Measurements from ENCODE around the gene COL7A1. TPM values are rescaled to one million over a fixed set of nuclear protein-coding genes. Genes with fewer than 3 reads are reported as not detected.
"Not testable (repeated sequence)": the region's sequence is repeated elsewhere in the genome, so short reads cannot be mapped to it uniquely, and the experiment has no call there.

COL7A1 gene
- polyA plus RNA-seq, 1 donor from 2014 or later = 45.3 TPM

DNA sequence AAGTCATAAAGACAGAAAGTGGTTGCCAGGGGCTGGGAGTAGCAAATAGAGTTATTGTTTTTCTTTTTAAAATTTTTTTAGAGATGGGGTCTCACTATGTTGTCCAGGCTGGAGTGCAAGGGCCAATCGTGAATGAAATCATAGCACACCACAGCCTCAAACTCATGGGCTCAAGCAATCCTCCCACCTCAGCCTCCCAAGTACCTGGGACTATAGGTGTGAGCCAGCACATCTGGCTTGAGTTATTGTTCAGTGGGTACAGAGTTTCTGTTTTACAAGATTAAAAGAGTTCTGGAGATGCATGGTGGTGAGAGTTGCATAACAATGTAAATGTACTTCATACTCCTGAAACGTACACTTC lies 62.2 kb downstream of the COL7A1 start:
- H3K9me3 ChIP-seq (ENCODE audit: low read length) = no peaks in the 10 kb centered on the region
- no peaks in the 10 kb centered on the region for H3K27me3 ChIP-seq (ENCODE audit: insufficient read depth, low read depth, low read length)
- H3K4me3 ChIP-seq (ENCODE audit: low read length) = no peak overlapping the region
- H3K36me3 ChIP-seq (ENCODE audit: insufficient read depth, low read length) = peaks cover 5% of the 10 kb centered on the region
- H3K4me2 ChIP-seq (ENCODE audit: low read length) = no peak overlapping the region
- TF ChIP-seq TAF1 (IDR thresholded peaks at IDR 0.05; ENCODE audit: low read depth) = no peak
- TF ChIP-seq SMC3 (conservative IDR thresholded peaks at IDR 0.05; ENCODE audit: poor library complexity) = no peak
- TF ChIP-seq, protein P1, sequence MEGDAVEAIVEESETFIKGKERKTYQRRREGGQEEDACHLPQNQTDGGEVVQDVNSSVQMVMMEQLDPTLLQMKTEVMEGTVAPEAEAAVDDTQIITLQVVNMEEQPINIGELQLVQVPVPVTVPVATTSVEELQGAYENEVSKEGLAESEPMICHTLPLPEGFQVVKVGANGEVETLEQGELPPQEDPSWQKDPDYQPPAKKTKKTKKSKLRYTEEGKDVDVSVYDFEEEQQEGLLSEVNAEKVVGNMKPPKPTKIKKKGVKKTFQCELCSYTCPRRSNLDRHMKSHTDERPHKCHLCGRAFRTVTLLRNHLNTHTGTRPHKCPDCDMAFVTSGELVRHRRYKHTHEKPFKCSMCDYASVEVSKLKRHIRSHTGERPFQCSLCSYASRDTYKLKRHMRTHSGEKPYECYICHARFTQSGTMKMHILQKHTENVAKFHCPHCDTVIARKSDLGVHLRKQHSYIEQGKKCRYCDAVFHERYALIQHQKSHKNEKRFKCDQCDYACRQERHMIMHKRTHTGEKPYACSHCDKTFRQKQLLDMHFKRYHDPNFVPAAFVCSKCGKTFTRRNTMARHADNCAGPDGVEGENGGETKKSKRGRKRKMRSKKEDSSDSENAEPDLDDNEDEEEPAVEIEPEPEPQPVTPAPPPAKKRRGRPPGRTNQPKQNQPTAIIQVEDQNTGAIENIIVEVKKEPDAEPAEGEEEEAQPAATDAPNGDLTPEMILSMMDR (IDR thresholded peaks at IDR 0.05; ENCODE audit: poor library complexity, severe bottlenecking) = no peak
- TF ChIP-seq, protein P2, sequence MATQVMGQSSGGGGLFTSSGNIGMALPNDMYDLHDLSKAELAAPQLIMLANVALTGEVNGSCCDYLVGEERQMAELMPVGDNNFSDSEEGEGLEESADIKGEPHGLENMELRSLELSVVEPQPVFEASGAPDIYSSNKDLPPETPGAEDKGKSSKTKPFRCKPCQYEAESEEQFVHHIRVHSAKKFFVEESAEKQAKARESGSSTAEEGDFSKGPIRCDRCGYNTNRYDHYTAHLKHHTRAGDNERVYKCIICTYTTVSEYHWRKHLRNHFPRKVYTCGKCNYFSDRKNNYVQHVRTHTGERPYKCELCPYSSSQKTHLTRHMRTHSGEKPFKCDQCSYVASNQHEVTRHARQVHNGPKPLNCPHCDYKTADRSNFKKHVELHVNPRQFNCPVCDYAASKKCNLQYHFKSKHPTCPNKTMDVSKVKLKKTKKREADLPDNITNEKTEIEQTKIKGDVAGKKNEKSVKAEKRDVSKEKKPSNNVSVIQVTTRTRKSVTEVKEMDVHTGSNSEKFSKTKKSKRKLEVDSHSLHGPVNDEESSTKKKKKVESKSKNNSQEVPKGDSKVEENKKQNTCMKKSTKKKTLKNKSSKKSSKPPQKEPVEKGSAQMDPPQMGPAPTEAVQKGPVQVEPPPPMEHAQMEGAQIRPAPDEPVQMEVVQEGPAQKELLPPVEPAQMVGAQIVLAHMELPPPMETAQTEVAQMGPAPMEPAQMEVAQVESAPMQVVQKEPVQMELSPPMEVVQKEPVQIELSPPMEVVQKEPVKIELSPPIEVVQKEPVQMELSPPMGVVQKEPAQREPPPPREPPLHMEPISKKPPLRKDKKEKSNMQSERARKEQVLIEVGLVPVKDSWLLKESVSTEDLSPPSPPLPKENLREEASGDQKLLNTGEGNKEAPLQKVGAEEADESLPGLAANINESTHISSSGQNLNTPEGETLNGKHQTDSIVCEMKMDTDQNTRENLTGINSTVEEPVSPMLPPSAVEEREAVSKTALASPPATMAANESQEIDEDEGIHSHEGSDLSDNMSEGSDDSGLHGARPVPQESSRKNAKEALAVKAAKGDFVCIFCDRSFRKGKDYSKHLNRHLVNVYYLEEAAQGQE (IDR thresholded peaks at IDR 0.05; ENCODE audit: borderline replicate concordance) = no peak
- TF ChIP-seq MXI1 (conservative IDR thresholded peaks at IDR 0.05; ENCODE audit: poor library complexity, severe bottlenecking) = no peak
- no peak for TF ChIP-seq EP300 (conservative IDR thresholded peaks at IDR 0.05; ENCODE audit: poor library complexity, severe bottlenecking)
- no peak for TF ChIP-seq RAD21 (conservative IDR thresholded peaks at IDR 0.05)
- TF ChIP-seq EZH2 (IDR thresholded peaks at IDR 0.05; ENCODE audit: borderline replicate concordance, insufficient read depth, low read length, poor library complexity, severe bottlenecking) = no peak
- TF ChIP-seq POLR2AphosphoS5 (IDR thresholded peaks at IDR 0.05) = no peak
- no peaks in the 10 kb centered on the region for H3F3A ChIP-seq (ENCODE audit: insufficient read depth, low read length, poor library complexity, severe bottlenecking)
- no peak overlapping the region for H3K9ac ChIP-seq (ENCODE audit: low read length)
- H2AFZ ChIP-seq (ENCODE audit: low read depth, low read length) = no peak overlapping the region
- no peak overlapping the region for H3K27ac ChIP-seq (ENCODE audit: low read length)
- no peaks in the 10 kb centered on the region for H3K9me2 ChIP-seq (ENCODE audit: insufficient read depth, low read length)
- no peaks in the 10 kb centered on the region for H3K79me2 ChIP-seq (replicated peaks; ENCODE audit: insufficient read depth, low read length)
- H4K20me1 ChIP-seq (ENCODE audit: insufficient read depth) = no peaks in the 10 kb centered on the region

DNA sequence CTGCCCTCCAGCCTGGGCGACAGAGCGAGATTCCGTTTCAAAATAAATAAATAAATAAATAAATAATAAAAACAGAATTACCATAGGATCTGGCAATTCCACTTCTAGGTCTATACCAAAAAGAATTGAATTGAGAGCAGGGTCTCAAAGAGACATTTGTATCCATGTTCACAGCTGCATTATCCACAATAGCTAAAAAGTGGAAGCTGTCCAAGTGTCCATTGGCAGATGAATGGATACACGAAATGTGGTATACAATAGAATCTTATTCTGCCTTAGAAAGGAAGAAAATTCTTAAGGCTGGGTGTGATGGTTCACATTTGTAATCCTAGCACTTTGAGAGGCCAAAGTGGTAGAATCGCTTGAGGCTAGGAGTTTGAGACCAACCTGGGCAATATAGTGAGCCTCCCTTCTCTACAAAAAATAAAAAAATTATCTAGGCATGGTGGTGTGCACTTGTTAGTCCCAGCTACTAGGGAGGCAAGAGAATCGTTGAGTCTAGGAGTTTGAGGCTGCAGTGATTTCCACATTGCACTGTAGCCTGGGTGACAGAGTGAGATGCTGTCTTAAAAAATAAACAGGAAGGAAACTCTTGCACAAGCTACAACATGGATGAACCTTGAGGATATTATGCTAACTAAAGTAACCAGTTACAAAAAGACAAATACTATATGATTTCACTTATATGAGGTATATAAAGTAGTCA lies 62.7 kb downstream of the COL7A1 start:
- Histone ChIP-seq H2AFZ (ENCODE audit: low read depth, low read length) (no peak overlapping the region), H4K20me1 (ENCODE audit: insufficient read depth) (no peaks in the 10 kb centered on the region), H3K9me3 (ENCODE audit: low read length) (no peaks in the 10 kb centered on the region), H3K4me2 (ENCODE audit: low read length) (no peak overlapping the region), H3K27ac (ENCODE audit: low read length) (no peak overlapping the region), H3K9ac (ENCODE audit: low read length) (no peak overlapping the region), H3K4me3 (ENCODE audit: low read length) (no peak overlapping the region), H3F3A (ENCODE audit: insufficient read depth, low read length, poor library complexity, severe bottlenecking) (no peaks in the 10 kb centered on the region), H3K36me3 (ENCODE audit: insufficient read depth, low read length) (peaks cover 5% of the 10 kb centered on the region), H3K9me2 (ENCODE audit: insufficient read depth, low read length) (no peaks in the 10 kb centered on the region), H3K27me3 (ENCODE audit: insufficient read depth, low read depth, low read length) (no peaks in the 10 kb centered on the region), H3K79me2 (replicated peaks; ENCODE audit: insufficient read depth, low read length) (no peaks in the 10 kb centered on the region)
- TF ChIP-seq RAD21 (conservative IDR thresholded peaks at IDR 0.05) (no peak), TAF1 (IDR thresholded peaks at IDR 0.05; ENCODE audit: low read depth) (no peak), MXI1 (conservative IDR thresholded peaks at IDR 0.05; ENCODE audit: poor library complexity, severe bottlenecking) (no peak), SMC3 (conservative IDR thresholded peaks at IDR 0.05; ENCODE audit: poor library complexity) (no peak), EP300 (conservative IDR thresholded peaks at IDR 0.05; ENCODE audit: poor library complexity, severe bottlenecking) (no peak), POLR2AphosphoS5 (IDR thresholded peaks at IDR 0.05) (no peak), EZH2 (IDR thresholded peaks at IDR 0.05; ENCODE audit: borderline replicate concordance, insufficient read depth, low read length, poor library complexity, severe bottlenecking) (no peak)
- TF ChIP-seq, protein P1 (IDR thresholded peaks at IDR 0.05; ENCODE audit: poor library complexity, severe bottlenecking) = no peak
- TF ChIP-seq, protein P2 (IDR thresholded peaks at IDR 0.05; ENCODE audit: borderline replicate concordance) = no peak

DNA sequence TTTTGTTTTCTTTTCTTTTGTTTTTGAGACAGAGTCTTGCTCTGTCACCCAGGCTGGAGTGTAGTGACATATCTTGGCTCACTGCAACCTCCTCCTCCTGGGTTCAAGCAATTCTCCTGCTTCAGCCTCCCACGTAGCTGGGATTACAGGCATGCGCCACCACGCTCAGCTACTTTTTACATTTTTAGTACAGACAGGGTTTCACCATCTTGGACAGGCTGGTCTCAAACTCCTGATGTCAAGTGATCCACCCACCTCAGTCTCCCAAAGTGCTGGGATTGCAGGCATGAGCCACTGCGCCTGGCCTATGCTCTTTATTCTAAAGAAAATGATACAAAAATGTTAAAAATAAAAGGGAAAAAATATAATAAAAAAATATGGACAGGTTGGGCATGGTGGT lies 64.4 kb downstream of the COL7A1 start:
- not testable (repeated sequence) for H3K9ac ChIP-seq (ENCODE audit: low read length); H3K4me2 ChIP-seq (ENCODE audit: low read length); H3K36me3 ChIP-seq (ENCODE audit: insufficient read depth, low read length); H3K27me3 ChIP-seq (ENCODE audit: insufficient read depth, low read depth, low read length); H3F3A ChIP-seq (ENCODE audit: insufficient read depth, low read length, poor library complexity, severe bottlenecking); H3K4me3 ChIP-seq (ENCODE audit: low read length); H3K27ac ChIP-seq (ENCODE audit: low read length); H3K9me3 ChIP-seq (ENCODE audit: low read length); H3K79me2 ChIP-seq (replicated peaks; ENCODE audit: insufficient read depth, low read length); H4K20me1 ChIP-seq (ENCODE audit: insufficient read depth); H3K9me2 ChIP-seq (ENCODE audit: insufficient read depth, low read length); H2AFZ ChIP-seq (ENCODE audit: low read depth, low read length)

Measured in neural cell (in vitro differentiated cells).